Measurements from ENCODE around the gene FMN1.

FMN1 gene

DNA sequence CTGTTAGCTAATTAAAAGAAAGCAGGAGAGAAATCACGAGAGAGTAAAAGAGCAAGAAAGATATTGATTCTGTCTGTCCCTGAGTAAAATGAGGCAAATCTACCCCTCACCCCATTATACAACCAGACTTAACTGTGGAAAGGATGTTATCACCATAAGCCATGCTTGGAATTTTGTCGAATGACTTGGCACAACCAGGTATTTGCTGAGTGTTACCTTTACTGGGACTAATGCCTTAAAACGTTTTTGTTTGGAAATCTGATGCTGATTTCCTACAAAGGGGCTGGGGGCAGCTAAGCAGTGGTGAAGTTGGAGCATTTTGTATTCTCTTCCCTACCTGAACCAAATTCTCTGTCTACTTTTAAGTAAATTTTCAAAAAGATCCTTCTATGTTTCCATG is 265.6 kb downstream of the FMN1 start:
- Histone ChIP-seq H3K27me3 (ENCODE audit: insufficient read depth, low read depth, severe bottlenecking) (no peaks in the 10 kb centered on the region), H3K9me3 (ENCODE audit: severe bottlenecking) (no peaks in the 10 kb centered on the region), H3K36me3 (no peaks in the 10 kb centered on the region), H3K4me3 (ENCODE audit: low read depth, low read length) (no peak overlapping the region), H3K27ac (no peak overlapping the region)
- TF ChIP-seq, protein P1, sequence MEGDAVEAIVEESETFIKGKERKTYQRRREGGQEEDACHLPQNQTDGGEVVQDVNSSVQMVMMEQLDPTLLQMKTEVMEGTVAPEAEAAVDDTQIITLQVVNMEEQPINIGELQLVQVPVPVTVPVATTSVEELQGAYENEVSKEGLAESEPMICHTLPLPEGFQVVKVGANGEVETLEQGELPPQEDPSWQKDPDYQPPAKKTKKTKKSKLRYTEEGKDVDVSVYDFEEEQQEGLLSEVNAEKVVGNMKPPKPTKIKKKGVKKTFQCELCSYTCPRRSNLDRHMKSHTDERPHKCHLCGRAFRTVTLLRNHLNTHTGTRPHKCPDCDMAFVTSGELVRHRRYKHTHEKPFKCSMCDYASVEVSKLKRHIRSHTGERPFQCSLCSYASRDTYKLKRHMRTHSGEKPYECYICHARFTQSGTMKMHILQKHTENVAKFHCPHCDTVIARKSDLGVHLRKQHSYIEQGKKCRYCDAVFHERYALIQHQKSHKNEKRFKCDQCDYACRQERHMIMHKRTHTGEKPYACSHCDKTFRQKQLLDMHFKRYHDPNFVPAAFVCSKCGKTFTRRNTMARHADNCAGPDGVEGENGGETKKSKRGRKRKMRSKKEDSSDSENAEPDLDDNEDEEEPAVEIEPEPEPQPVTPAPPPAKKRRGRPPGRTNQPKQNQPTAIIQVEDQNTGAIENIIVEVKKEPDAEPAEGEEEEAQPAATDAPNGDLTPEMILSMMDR (IDR thresholded peaks at IDR 0.05; ENCODE audit: low read depth, low read length): no peak
- DNase-seq: no peak

GRCh38 chr15:32927124-32927523 is 267.4 kb downstream of the FMN1 start:
- H3K27me3 ChIP-seq (ENCODE audit: insufficient read depth, low read depth, severe bottlenecking): no peaks in the 10 kb centered on the region
- H3K36me3 ChIP-seq: no peaks in the 10 kb centered on the region
- no peak for DNase-seq
- H3K9me3 ChIP-seq (ENCODE audit: severe bottlenecking): no peaks in the 10 kb centered on the region
- H3K27ac ChIP-seq: no peak overlapping the region
- TF ChIP-seq, protein P1 (IDR thresholded peaks at IDR 0.05; ENCODE audit: low read depth, low read length): no peak
- no peak overlapping the region for H3K4me3 ChIP-seq (ENCODE audit: low read depth, low read length)

DNA sequence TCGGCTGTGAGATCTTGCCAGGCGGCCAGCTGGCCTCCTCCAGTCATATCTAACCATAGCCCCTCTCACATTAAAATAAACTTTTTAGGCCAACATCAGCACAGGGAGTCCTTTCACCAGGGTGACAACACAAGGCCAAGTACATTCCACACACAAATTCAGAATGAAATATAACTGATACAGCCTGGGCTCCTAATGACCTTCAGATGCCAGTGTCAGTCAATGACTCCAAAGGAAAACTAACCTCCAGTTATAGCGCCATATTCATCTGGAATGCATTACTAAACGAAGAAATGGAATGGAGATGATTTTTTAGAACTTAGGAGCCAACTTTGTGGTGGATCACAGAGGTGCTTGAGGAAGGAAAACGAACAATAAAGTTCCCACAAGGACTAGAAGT is 271.3 kb downstream of the FMN1 start:
- no peak for DNase-seq
- Histone ChIP-seq H3K27ac (no peak overlapping the region), H3K36me3 (no peaks in the 10 kb centered on the region), H3K9me3 (ENCODE audit: severe bottlenecking) (no peaks in the 10 kb centered on the region), H3K27me3 (ENCODE audit: insufficient read depth, low read depth, severe bottlenecking) (no peaks in the 10 kb centered on the region), H3K4me3 (ENCODE audit: low read depth, low read length) (no peak overlapping the region)
- TF ChIP-seq, protein P1 (IDR thresholded peaks at IDR 0.05; ENCODE audit: low read depth, low read length): no peak

DNA sequence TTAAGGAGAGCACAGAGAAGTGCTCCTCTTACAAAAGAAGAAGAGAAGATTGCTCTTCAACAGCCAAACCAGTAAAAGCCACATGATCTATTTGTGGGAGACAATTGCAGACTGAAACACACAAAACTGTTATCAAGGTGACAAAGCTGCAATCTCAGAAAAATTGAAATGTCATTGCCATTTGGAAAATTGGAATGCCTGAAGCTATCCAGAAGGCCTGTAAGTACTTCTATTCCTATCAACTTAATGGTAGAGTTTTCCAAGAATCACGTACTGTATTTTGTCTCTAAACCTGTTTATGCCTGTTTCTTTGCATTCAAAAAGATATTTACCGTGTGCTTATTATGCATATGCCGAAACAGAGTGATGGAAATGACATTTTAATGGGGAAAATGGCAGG is 272.0 kb downstream of the FMN1 start:
- H3K4me3 ChIP-seq (ENCODE audit: low read depth, low read length): no peak overlapping the region
- H3K9me3 ChIP-seq (ENCODE audit: severe bottlenecking): no peaks in the 10 kb centered on the region
- H3K36me3 ChIP-seq: no peaks in the 10 kb centered on the region
- DNase-seq: no peak
- TF ChIP-seq, protein P1 (IDR thresholded peaks at IDR 0.05; ENCODE audit: low read depth, low read length): no peak
- H3K27ac ChIP-seq: no peak overlapping the region
- H3K27me3 ChIP-seq (ENCODE audit: insufficient read depth, low read depth, severe bottlenecking): no peaks in the 10 kb centered on the region

- Histone ChIP-seq H3K27ac (no peak overlapping the region), H3K27me3 (ENCODE audit: insufficient read depth, low read depth, severe bottlenecking) (no peaks in the 10 kb centered on the region), H3K36me3 (no peaks in the 10 kb centered on the region), H3K4me3 (ENCODE audit: low read depth, low read length) (no peak overlapping the region), H3K9me3 (ENCODE audit: severe bottlenecking) (no peaks in the 10 kb centered on the region)
- no peak for DNase-seq
- TF ChIP-seq, protein P1 (IDR thresholded peaks at IDR 0.05; ENCODE audit: low read depth, low read length): no peak
Observed at GRCh38 chr15:32919749-32920414, 274.6 kb downstream of the FMN1 start.

- DNase-seq: no peak
- no peaks in the 10 kb centered on the region for H3K27me3 ChIP-seq (ENCODE audit: insufficient read depth, low read depth, severe bottlenecking)
- no peaks in the 10 kb centered on the region for H3K36me3 ChIP-seq
- no peak overlapping the region for H3K27ac ChIP-seq
- no peaks in the 10 kb centered on the region for H3K9me3 ChIP-seq (ENCODE audit: severe bottlenecking)
- TF ChIP-seq, protein P1 (IDR thresholded peaks at IDR 0.05; ENCODE audit: low read depth, low read length): no peak
- H3K4me3 ChIP-seq (ENCODE audit: low read depth, low read length): no peak overlapping the region
Observed at GRCh38 chr15:32918547-32918946, 276.0 kb downstream of the FMN1 start.

Data from WERI-Rb-1 (cell line).